Activated CD4-positive, alpha-beta T cell treated with anti-CD3 and anti-CD28 coated beads, Interleukin-2, amount 10 ng/mL, durations not matched to agents 7 days and 5 days (primary cell): ENCODE results near the gene AKAP13. TPM values are rescaled to one million over a fixed set of nuclear protein-coding genes. Genes with fewer than 3 reads are reported as not detected.

ENCODE experiments used
- CTCF ChIA-PET: fragments of 350-600 bp; sonication (Branson Sonifier 250); formaldehyde crosslinking; loops from one replicate; lab custom pipeline; 2021; ENCODE audit warnings: antibody characterized with exemption; lab: Charles Lee
- POLR2A ChIA-PET: fragments of 350-600 bp; sonication (Branson Sonifier 250); formaldehyde crosslinking; loops from one replicate; lab custom pipeline; 2021; ENCODE audit warnings: antibody characterized with exemption; lab: Charles Lee
- DNase-seq: peaks from one replicate; pipeline ENCODE4 v3.0.0-alpha.2; 2020
- H3K27ac Mint-ChIP-seq: one replicate; pipeline ENCODE4 v1.8.0; 2021; ENCODE audit warnings: mild to moderate bottlenecking, moderate library complexity, mixed read lengths
- H3K27me3 Mint-ChIP-seq: one replicate; pipeline ENCODE4 v1.8.0; 2021; ENCODE audit warnings: mixed read lengths
- H3K36me3 Mint-ChIP-seq: one replicate; pipeline ENCODE4 v1.8.0; 2021; ENCODE audit warnings: low read depth, mixed read lengths
- H3K4me1 Mint-ChIP-seq: one replicate; pipeline ENCODE4 v1.8.0; 2021; ENCODE audit warnings: mixed read lengths
- H3K4me3 Mint-ChIP-seq: one replicate; pipeline ENCODE4 v1.8.0; 2021; ENCODE audit warnings: mild to moderate bottlenecking, moderate library complexity, mixed read lengths
- H3K9me3 Mint-ChIP-seq: one replicate; pipeline ENCODE4 v1.8.0; 2021; ENCODE audit warnings: mixed read lengths
- total RNA-seq, 2 experiments: library from RNA; stranded (reverse); gene quantifications; one replicate each; pipeline ENCODE4 v1.2.3, GENCODE V29; 2021

AKAP13 gene
- total RNA-seq, 2 experiments from 2014 or later: 152 to 181 TPM

- Mint-ChIP-seq H3K9me3 (no peaks in the 10 kb centered on the region), H3K4me1 (peaks cover 27% of the 10 kb centered on the region), H3K27me3 (no peaks in the 10 kb centered on the region), H3K4me3 (no peak overlapping the region), H3K36me3 (peaks cover 7% of the 10 kb centered on the region), H3K27ac (no peak overlapping the region)
- no peak for DNase-seq
- ChIA-PET POLR2A (no interaction called here), CTCF (no interaction called here)
Measured at GRCh38 chr15:85494048-85494777, 113.8 kb downstream of the AKAP13 start.

GRCh38 chr15:85495096-85495495 is 114.7 kb downstream of the AKAP13 start:
- Mint-ChIP-seq H3K36me3 (peaks cover 4% of the 10 kb centered on the region), H3K4me1 (peaks cover 24% of the 10 kb centered on the region), H3K4me3 (no peak overlapping the region), H3K27ac (no peak overlapping the region), H3K27me3 (no peaks in the 10 kb centered on the region), H3K9me3 (no peaks in the 10 kb centered on the region)
- no peak for DNase-seq
- ChIA-PET CTCF (no interaction called here), POLR2A (no interaction called here)

GRCh38 chr15:85495544-85495943 is 115.1 kb downstream of the AKAP13 start:
- ChIA-PET POLR2A (no interaction called here), CTCF (interaction anchor here (1.3 kb wide), 1 partner anchor 10 kb away, joined by 3 read pairs; no protein-coding TSS in a partner anchor)
- Mint-ChIP-seq H3K4me3 (no peak overlapping the region), H3K36me3 (peaks cover 4% of the 10 kb centered on the region), H3K4me1 (peaks cover 20% of the 10 kb centered on the region), H3K9me3 (no peaks in the 10 kb centered on the region), H3K27me3 (no peaks in the 10 kb centered on the region), H3K27ac (no peak overlapping the region)
- no peak for DNase-seq

GRCh38 chr15:85496151-85496550 is 115.7 kb downstream of the AKAP13 start:
- Mint-ChIP-seq H3K27me3 (no peaks in the 10 kb centered on the region), H3K36me3 (no peaks in the 10 kb centered on the region), H3K9me3 (no peaks in the 10 kb centered on the region), H3K27ac (no peak overlapping the region), H3K4me3 (no peak overlapping the region), H3K4me1 (peaks cover 21% of the 10 kb centered on the region)
- ChIA-PET CTCF (interaction anchor here (1.3 kb wide), 1 partner anchor 10 kb away, joined by 3 read pairs; no protein-coding TSS in a partner anchor), POLR2A (no interaction called here)
- DNase-seq: no peak

GRCh38 chr15:85496551-85497171 is 116.3 kb downstream of the AKAP13 start:
- Mint-ChIP-seq H3K36me3 (no peaks in the 10 kb centered on the region), H3K9me3 (no peaks in the 10 kb centered on the region), H3K4me3 (no peak overlapping the region), H3K27me3 (no peaks in the 10 kb centered on the region), H3K27ac (no peak overlapping the region), H3K4me1 (peaks cover 25% of the 10 kb centered on the region)
- no peak for DNase-seq
- POLR2A ChIA-PET: no interaction called here
- CTCF ChIA-PET: interaction anchor here (1.3 to 2.4 kb wide), 2 partner anchors 9 to 10 kb away, joined by 3 to 7 read pairs; no protein-coding TSS in a partner anchor

GRCh38 chr15:85497172-85497569 is 116.8 kb downstream of the AKAP13 start:
- Mint-ChIP-seq H3K4me3 (no peak overlapping the region), H3K27me3 (no peaks in the 10 kb centered on the region), H3K36me3 (no peaks in the 10 kb centered on the region), H3K4me1 (peaks cover 27% of the 10 kb centered on the region), H3K27ac (no peak overlapping the region), H3K9me3 (no peaks in the 10 kb centered on the region)
- POLR2A ChIA-PET: no interaction called here
- CTCF ChIA-PET: interaction anchor here (2.4 kb wide), 1 partner anchor 11 kb away, joined by 7 read pairs; no protein-coding TSS in a partner anchor
- DNase-seq: no peak

- no peak for DNase-seq
- Mint-ChIP-seq H3K4me3 (no peak overlapping the region), H3K9me3 (no peaks in the 10 kb centered on the region), H3K4me1 (peaks cover 33% of the 10 kb centered on the region), H3K36me3 (no peaks in the 10 kb centered on the region), H3K27ac (no peak overlapping the region), H3K27me3 (no peaks in the 10 kb centered on the region)
- POLR2A ChIA-PET: no interaction called here
- CTCF ChIA-PET: interaction anchor here (0.9 to 2.4 kb wide), 2 partner anchors 11 to 12 kb away, joined by 3 to 7 read pairs; no protein-coding TSS in a partner anchor
Measured at GRCh38 chr15:85498471-85498870, 118.1 kb downstream of the AKAP13 start.

GRCh38 chr15:85499371-85499887 is 119.0 kb downstream of the AKAP13 start:
- ChIA-PET CTCF (interaction anchor here (1.9 kb wide), 1 partner anchor 11 kb away, joined by 8 read pairs; no protein-coding TSS in a partner anchor), POLR2A (no interaction called here)
- H3K4me3 Mint-ChIP-seq: no peak overlapping the region
- H3K27ac Mint-ChIP-seq: no peak overlapping the region
- no peaks in the 10 kb centered on the region for H3K36me3 Mint-ChIP-seq
- DNase-seq: no peak
- H3K4me1 Mint-ChIP-seq: peaks cover 37% of the 10 kb centered on the region
- H3K27me3 Mint-ChIP-seq: no peaks in the 10 kb centered on the region
- no peaks in the 10 kb centered on the region for H3K9me3 Mint-ChIP-seq

GRCh38 chr15:85500060-85500708 is 119.8 kb downstream of the AKAP13 start:
- H3K27ac Mint-ChIP-seq: no peak overlapping the region
- H3K4me3 Mint-ChIP-seq: no peak overlapping the region
- DNase-seq: no peak
- peaks cover 43% of the 10 kb centered on the region for H3K4me1 Mint-ChIP-seq
- H3K36me3 Mint-ChIP-seq: no peaks in the 10 kb centered on the region
- CTCF ChIA-PET: interaction anchor here (1.9 kb wide), 1 partner anchor 12 kb away, joined by 8 read pairs; no protein-coding TSS in a partner anchor
- H3K27me3 Mint-ChIP-seq: no peaks in the 10 kb centered on the region
- POLR2A ChIA-PET: no interaction called here
- H3K9me3 Mint-ChIP-seq: no peaks in the 10 kb centered on the region

- no peaks in the 10 kb centered on the region for H3K36me3 Mint-ChIP-seq
- H3K4me1 Mint-ChIP-seq: peaks cover 43% of the 10 kb centered on the region
- H3K9me3 Mint-ChIP-seq: no peaks in the 10 kb centered on the region
- no peak overlapping the region for H3K4me3 Mint-ChIP-seq
- H3K27ac Mint-ChIP-seq: no peak overlapping the region
- POLR2A ChIA-PET: no interaction called here
- no peaks in the 10 kb centered on the region for H3K27me3 Mint-ChIP-seq
- CTCF ChIA-PET: interaction anchor here (1.9 kb wide), 1 partner anchor 13 kb away, joined by 8 read pairs; no protein-coding TSS in a partner anchor
- no peak for DNase-seq
Measured at GRCh38 chr15:85500729-85501128, 120.3 kb downstream of the AKAP13 start.

GRCh38 chr15:85501574-85501973 is 121.2 kb downstream of the AKAP13 start:
- no peaks in the 10 kb centered on the region for H3K36me3 Mint-ChIP-seq
- no peak overlapping the region for H3K4me3 Mint-ChIP-seq
- no peak overlapping the region for H3K27ac Mint-ChIP-seq
- H3K9me3 Mint-ChIP-seq: no peaks in the 10 kb centered on the region
- CTCF ChIA-PET: interaction anchor here (1.1 kb wide), 1 partner anchor 26 kb away, joined by 3 read pairs; no protein-coding TSS in a partner anchor
- H3K27me3 Mint-ChIP-seq: no peaks in the 10 kb centered on the region
- POLR2A ChIA-PET: no interaction called here
- no peak for DNase-seq
- peaks cover 43% of the 10 kb centered on the region for H3K4me1 Mint-ChIP-seq

- peaks cover 46% of the 10 kb centered on the region for H3K4me1 Mint-ChIP-seq
- POLR2A ChIA-PET: no interaction called here
Measured at GRCh38 chr15:85503151-85503799, 122.9 kb downstream of the AKAP13 start.

More at GRCh38 chr15:85503151-85503799, 122.9 kb downstream of the AKAP13 start:
- H3K4me3 Mint-ChIP-seq: no peak overlapping the region
- no peaks in the 10 kb centered on the region for H3K9me3 Mint-ChIP-seq
- no peak for DNase-seq
- no peaks in the 10 kb centered on the region for H3K36me3 Mint-ChIP-seq
- CTCF ChIA-PET: no interaction called here
- H3K27me3 Mint-ChIP-seq: no peaks in the 10 kb centered on the region
- H3K27ac Mint-ChIP-seq: no peak overlapping the region
